Occipital lobe (tissue), 2 donors: ENCODE measurements around the gene GALNT18. TPM values are rescaled to one million over a fixed set of nuclear protein-coding genes. Genes with fewer than 3 reads are reported as not detected.
"Not testable (repeated sequence)": the region's sequence is repeated elsewhere in the genome, so short reads cannot be mapped to it uniquely, and the experiment has no call there.

Source experiments
- DNase-seq: peaks from one replicate; lab custom pipeline; 2025; lab: John Stamatoyannopoulos, UW
- total RNA-seq: library from RNA; depleted of rRNA; stranded (reverse); fragments of >200 nt; gene quantifications from one replicate; pipeline ENCODE4 v1.2.3, GENCODE V29; 2014

GALNT18 gene
- total RNA-seq, 1 donor from 2014 or later = 22.8 TPM

- no peak for DNase-seq
Observed at GRCh38 chr11:11463405-11463804, 158.4 kb downstream of the GALNT18 start.

GRCh38 chr11:11461473-11461872, 160.3 kb downstream of the GALNT18 start:
- DNase-seq = peak; percentile 61

GRCh38 chr11:11459578-11459977, 162.2 kb downstream of the GALNT18 start:
- DNase-seq = no peak

DNA sequence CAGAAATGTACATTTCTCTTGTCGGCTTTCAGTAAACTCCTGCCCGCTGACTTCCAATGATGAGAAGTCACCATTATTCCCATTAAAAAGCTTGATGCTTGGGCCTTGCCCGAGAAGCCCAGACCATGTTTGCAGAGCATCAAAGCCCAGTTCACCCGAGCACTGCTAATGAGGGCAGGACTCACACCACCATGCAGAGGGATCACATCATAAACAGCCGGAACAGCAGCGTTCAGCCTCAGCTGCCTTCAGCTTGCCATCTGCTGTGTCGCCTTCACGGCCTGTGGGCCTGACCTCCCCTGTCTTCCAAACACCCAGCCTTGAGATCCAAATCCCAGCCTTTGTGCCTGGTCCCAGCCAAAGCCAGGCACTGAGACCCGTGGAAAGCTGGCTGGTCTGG, 163.3 kb downstream of the GALNT18 start:
- DNase-seq = no peak

DNA sequence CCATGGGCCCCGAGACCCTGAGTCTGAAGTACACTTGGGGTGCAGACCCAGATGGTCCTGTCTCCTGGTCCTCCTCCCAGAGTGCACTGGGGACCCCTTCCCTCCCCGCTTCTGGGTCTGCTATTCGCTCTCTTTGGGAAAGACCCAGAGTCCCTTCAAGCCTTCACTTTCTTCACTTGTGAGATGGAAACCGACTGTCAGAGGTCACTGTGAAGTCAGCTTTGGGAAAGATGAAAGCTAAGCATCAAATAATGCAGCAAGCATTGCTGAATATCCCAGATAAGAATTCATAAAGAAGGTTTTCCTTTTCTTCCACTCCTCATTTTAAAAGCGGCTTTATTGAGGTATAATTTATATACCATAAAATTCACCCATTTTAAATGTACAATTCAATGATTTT, 163.8 kb downstream of the GALNT18 start:
- no peak for DNase-seq

GRCh38 chr11:11456866-11457265, 164.9 kb downstream of the GALNT18 start:
- no peak for DNase-seq

DNA sequence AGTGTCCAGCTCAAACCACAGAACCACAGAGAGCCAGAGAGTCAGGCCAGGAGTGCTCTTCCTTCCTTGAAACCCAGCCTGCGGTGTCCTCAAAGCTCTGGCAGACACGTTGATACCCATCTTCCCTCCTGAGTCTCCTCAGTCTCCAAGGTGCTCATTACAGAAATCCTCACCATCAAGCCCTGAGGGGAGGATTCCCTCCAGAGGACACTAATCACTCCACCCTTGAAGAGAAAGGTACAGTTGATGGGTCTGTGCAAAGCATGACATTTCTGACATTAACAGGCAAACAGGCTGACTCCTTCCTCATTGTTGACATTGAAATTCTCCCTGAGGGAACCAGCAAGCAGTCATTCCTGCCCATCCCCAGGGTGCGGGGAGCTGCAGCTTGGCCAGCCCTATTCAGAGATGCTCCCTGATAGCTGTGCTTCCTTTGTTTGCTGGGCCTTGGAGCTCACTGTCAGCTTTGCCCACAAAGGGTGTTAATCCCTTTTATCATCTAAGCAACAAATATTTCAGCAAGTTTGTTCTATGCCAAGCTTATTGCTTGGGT, 167.1 kb downstream of the GALNT18 start:
- no peak for DNase-seq

DNA sequence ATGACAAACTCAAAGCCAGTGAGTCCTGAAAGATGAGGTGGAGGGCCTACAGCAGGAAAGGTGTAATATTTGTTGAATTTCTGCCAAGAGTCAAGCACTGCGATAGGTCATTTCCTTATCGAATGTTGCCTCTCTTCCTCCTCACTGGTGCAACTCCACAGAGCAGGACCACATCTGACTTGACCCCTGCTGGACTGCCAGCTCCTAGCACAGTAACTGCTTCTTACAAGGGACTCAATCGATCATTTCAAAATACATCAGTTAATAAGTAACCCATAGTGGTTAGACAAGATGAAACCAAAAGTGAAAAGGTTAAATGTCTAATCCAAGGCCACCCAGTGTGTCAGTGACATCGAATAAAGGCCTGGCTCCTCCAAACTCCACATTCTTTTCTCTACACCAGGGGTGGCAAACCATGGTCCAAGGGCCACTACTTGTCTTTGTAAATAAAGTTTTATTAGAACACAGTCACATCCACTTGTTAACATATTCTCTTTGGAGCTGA, 170.3 kb downstream of the GALNT18 start:
- DNase-seq = no peak

- DNase-seq = no peak
Observed at GRCh38 chr11:11450744-11451362, 171.0 kb downstream of the GALNT18 start.

- DNase-seq = no peak
Observed at GRCh38 chr11:11449327-11449726, 172.5 kb downstream of the GALNT18 start.

DNA sequence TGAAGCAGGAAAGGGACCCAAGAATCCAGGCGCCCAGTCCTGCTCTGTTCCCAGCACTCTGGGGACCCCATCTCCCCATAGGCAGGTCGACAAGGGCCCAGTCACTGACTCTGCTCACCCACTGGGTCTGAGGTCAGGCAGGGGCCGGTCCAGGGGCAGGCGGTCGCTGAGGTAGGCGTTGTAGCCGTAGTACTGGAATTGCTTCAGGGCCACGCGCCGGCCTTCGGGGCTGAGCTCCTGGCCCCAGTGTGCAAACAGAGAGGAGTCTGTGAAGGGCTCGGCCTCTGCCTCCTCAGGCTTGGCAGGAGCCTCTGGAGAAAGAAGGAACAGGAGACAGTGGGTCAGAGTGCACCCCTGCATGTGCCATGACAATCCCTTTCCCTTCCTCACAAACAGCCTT, 173.2 kb downstream of the GALNT18 start:
- no peak for DNase-seq

DNA sequence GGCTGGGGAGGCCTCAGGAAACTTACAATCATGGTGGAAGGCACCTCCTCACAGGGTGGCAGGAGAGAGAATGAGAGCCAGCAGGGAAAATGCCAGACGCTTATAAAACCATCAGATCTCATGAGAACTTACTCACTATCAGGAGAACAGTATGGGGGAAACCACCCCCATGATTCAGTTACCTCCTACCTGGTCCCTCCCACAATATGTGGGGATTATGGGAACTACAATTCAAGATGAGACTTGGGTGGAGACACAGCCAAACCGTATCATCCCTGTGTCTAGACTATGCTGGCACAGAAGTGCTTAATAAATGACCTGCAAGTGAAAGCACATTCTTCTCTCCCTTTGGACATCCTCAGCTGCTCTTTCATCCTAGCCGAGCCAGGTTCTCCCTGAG, 174.2 kb downstream of the GALNT18 start:
- not testable (repeated sequence) for DNase-seq

GRCh38 chr11:11446967-11447366, 174.8 kb downstream of the GALNT18 start:
- DNase-seq = no peak

DNA sequence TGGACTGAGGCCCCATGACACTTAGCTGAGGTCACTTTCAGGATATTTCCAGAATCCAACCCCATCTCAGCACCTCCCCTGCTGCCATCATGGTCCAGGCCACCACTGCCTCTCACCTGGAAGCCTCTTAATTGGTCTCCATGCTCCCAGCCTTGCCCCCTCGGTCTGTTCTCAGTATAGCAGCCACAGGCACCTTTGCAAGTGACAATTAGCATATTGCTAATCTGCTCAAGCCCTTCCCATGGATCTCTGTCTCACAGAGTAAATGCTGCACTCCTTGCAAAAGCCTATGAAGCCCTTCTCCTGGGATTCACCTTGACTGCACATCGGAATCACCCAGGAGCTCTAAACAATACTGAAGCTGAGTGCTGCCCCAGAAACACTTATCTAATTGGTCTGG, 175.2 kb downstream of the GALNT18 start:
- DNase-seq = no peak

DNA sequence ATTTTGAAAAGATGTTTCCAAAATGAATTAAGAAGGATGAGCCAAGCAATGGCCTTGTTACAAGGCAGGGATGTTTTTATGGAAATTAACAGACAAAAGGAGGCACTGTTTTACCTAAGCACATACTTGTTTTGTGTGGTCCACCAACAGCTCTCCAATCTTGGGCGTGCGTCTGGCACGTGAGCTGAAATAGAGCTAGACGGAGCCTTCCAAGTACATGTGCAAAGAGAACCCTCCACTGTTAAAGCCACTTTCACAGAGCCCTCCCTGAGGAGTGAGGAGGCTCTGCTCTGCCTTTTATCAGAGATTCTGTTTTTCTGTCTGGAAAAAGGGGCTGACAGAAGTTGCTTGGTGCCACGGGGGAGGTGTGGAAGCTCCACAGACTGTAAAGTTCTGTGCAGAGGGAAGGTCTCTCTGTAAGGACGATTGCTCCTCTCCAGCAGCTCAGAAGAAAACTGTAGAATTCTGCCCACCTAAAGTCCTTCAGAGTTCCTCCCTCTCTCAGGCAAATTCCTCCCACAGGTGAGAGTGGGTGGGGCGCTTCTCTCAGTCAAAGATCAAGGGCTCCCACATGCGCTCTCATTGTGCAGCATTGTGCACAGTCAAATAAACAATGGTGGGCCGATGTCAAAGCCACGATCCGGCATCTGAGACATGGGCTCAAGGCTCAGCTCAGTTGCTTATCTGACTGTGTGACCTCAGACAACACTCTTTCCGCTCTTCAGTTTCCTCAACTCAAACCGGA, 176.2 kb downstream of the GALNT18 start:
- DNase-seq = no peak

DNA sequence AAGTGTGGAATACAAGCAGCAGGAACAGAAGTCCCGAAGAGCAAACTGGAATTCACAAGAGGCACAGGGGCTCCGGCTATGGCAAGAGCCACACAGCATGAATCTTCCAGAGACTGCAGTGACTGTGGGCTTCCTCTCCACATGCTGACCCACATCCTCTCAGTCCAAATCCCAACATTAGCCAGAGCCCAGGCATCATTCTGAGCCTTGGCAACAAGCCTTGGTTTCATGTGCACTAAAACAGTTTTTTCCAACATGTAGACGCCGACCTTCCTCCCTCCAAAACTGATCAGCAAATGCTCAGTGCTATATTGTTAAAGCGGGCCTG, 177.0 kb downstream of the GALNT18 start:
- DNase-seq = no peak

GRCh38 chr11:11444027-11444803, 177.6 kb downstream of the GALNT18 start:
- DNase-seq = no peak

DNA sequence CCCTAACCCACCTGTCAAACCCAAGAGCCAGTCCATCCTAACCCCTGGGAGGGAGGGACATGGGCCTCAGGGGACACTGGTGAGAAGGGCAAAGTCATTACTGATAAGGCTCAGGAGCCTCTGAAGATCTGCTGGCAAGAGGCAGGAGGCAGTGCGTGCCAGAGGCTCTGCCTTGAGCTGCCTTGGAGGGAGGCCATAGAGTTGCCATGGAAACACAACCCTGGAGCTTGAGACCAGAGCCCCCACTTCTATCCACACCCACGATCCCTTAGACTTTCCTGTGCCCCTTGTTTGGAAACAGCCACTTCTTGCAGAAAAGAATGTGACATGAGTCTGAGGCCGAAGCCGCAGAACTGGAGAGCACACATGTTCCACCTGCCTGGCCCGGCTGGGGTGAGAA, 179.0 kb downstream of the GALNT18 start:
- peak; percentile 23 for DNase-seq

- no peak for DNase-seq
Observed at GRCh38 chr11:11441516-11441915, 180.3 kb downstream of the GALNT18 start.

DNA sequence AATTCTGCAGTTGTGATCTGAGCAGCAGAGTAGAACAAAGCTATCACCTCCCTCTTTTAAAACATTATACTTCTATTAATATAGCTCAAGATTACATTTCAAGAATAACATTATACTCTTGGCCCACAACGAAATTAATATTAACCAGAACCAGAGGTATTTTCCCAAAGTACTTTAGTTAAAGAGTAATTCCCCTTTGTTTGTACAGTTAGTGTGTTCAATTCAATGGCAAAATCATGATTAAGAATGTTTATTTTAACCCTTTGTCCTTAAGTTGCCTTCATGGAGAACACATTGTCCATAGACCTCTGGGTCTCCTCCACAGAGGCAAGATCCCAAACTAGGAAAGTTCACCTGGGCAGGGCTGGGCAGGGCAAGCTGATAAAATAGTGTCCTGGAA, 180.7 kb downstream of the GALNT18 start:
- DNase-seq = no peak

- no peak for DNase-seq
Observed at GRCh38 chr11:11440144-11440543, 181.7 kb downstream of the GALNT18 start.

GRCh38 chr11:11439591-11439990, 182.2 kb downstream of the GALNT18 start:
- peak; percentile 21 for DNase-seq
